Effector CD4-positive, alpha-beta T cell (primary cell): ENCODE measurements around the gene MTFR1L.
A peak's percentile ranks its signal among the peaks of the same experiment; 100 is the strongest.
"Not testable (repeated sequence)": the region's sequence is repeated elsewhere in the genome, so short reads cannot be mapped to it uniquely, and the experiment has no call there.

Experiments
- DNase-seq: peaks from one replicate; pipeline ENCODE4 v3.0.0-alpha.2; 2020

The MTFR1L gene

DNA sequence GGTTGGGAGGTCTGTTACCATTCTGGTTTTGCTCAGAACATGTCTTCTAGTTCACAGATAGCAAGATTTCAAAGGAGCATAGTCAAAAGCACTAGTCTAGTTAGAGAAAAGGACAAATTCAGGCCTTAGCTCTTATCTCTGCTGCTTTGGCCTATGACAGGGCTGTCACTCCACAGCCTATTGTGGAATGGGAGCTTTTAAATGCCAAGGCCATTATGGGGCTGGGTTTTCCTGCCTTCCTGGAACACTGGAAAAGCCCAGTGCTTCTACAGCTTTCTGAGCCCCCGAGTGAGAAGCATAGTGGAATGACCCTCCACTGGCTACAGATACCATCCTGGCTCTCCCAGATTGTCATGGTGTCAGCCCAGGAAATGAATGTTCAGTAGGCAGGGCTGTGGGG, 9.3 kb downstream of the MTFR1L start:
- no peak for DNase-seq

DNA sequence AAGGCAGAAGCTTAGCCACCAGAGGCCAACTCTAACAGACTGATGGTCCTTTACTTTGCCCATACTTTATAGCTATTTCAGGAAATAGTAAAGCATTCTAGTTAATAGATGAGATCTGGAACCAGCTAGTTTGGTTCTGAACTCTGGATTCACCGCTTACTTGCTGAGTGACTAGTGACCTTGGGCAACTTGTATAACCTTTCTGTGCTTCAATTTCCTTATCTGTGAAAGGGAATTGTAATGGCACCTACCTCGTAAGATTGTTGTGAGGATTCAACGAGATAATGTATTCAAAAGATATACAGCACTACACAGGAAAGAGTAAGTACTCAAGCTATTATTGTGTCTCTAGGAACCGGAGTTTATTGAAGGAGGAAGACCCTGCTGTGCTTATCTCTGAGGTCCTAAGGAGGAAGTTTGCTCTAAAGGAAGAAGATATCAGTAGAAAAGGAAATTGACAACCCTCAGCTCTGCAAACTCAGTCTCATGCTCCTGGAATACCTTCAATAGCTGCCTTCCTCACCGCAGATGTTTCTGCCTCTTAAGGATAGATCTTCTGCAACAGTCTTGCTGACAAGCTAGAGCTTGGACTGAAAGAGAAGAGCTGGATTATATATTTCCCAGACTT, 11.9 kb downstream of the MTFR1L start:
- DNase-seq: no peak

DNA sequence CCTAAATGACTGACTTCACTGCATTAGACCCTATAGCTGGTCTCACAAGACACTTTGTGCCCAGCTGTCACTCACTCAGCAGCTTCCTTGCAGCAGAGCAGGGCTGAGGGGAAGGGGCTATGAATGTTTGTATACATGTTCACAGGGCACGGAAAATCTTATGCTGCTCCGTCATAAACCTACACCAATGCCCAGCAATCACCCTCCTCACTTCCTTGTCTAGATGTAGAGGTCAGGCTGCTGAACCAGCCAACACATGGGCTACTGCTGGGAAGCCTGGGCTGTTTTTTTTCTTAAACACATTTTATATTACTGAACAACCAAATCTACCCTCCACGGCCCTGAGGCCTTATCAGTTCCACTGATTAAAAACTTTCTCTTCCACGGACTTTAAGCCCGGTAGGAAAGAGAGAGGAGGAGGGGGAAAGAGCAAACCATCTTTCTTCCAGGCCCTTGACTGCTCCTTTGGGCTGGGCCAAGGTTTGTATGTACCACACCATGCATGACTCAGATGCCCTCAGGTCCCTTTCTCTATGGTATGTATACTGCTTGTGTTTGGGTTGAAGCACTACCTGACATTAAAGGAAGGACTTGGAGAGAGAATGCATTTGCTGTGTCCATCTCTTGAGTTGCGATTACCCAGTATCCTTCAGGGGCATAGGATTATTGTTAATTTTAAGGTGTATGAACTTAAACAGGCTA, 12.7 kb downstream of the MTFR1L start:
- DNase-seq: no peak

DNA sequence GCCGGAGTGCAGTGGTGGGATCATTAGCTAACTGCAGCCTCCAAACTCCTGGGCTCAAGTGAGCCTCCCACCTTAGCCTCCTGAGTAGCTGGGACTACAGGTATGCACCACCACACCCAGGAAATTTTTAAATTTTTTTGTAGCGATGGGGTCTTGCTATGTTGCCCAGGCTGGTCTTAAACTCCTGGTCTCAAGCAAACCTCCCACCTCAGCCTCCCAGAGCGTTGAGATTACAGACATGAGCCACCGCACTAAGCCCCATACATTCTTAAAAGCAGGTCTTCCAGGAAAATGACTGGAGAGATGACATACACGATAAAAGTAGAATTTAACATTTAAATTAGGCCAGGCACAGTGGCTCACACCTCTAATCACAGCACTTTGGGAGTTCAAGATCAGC, 13.4 kb downstream of the MTFR1L start:
- DNase-seq: no peak

DNA sequence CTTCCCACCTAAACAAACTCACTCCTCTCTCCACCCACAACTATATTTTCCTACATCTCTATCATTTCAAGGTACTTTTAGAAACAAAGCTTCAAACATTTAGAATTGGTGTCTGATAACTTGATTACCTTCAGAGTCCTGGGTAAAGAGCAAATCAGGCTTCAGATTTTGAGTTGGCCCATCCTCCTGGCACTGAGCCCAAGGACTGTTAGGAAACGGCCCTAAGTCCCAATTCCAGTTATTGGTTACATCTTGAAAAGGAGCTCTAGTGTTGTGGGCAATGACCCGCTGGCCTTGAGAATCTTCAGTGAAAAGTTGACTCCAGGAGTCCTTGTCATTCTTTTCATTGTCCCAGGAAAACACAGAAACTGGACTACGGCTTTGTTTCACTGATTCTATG, 15.1 kb downstream of the MTFR1L start:
- DNase-seq: no peak

DNA sequence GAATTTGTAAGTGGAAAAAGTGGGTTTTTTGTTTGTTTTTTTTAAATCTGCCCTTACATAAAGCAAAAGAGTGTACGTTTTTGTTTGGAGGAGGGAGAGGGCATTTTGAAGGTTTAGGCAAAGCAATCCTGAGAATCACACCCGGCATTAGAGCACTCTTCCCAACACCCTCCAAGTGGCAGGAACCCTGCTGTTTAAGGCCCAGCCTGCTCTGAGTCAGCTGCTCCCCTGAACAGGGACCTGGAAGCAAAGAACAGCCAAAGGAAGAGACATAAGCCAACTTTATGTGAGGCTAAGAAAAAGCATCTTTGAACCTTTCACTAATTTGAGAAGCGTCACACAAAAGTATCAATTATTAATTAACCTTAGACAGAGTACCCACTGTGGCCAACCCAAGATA, 16.9 kb downstream of the MTFR1L start:
- no peak for DNase-seq

DNA sequence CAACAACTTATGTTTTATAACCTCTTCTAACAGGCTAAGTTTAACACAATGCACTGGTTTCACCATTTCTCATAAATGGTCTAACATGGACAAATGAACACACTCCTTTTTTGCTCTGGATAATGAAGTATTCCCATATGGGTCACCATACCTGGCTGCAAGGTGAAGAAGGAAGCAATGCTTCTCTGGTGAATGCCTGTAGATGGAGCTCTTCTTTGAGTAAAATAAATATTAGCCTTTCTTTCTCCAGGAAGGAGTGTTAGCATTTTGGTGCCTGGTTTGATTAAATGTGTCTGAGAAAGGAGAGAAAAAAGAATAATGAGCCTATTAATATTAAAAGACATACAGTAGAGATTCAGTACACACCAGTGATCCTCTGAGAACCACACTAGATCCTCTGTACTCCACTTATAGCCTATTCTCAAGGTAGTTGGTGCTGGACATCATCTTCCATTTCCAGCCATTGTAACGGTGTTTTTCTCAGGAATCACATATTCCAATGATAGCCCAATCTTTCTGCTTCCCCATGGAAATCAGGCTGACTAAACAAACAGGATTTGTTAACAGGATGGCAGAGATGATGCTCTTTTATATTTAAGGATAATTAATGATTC, 17.6 kb downstream of the MTFR1L start:
- no peak for DNase-seq

DNA sequence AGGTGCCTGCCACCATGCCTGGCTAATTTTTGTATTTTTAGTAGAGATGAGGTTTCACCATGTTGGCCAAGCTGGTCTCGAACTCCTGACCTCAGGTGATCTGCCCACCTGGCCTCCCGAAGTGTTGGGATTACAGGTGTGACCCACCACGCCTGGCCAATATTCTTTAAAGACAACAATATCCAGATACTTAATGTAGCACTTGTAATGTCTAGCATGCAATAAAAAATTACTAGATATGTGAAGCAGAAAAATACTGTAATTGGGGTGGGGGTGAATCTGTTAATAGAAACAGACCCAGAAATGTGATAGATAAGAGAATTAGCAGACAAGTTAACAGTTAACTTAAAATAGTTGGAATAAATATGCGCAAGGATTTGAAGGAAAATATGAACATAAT, 20.1 kb downstream of the MTFR1L start:
- DNase-seq: not testable (repeated sequence)

DNA sequence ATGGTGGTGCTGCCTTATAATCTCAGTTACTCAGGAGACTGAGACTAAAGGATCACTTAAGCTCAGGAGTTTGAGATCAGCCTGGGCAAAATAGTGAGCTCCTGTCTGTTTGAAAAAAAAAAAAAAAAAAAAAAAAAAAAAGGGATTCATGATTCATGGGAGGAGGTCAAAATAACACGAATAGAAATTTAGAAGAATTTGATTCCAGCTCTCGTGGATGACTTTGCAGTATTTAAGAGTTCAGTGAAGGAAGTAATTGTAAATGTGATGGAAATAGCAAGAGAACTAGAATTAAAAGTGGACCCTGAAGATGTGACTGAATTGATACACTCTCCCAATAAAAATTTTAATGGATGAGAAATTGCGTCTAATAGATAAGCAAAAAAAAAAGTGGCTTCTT, 23.7 kb downstream of the MTFR1L start:
- no peak for DNase-seq

DNA sequence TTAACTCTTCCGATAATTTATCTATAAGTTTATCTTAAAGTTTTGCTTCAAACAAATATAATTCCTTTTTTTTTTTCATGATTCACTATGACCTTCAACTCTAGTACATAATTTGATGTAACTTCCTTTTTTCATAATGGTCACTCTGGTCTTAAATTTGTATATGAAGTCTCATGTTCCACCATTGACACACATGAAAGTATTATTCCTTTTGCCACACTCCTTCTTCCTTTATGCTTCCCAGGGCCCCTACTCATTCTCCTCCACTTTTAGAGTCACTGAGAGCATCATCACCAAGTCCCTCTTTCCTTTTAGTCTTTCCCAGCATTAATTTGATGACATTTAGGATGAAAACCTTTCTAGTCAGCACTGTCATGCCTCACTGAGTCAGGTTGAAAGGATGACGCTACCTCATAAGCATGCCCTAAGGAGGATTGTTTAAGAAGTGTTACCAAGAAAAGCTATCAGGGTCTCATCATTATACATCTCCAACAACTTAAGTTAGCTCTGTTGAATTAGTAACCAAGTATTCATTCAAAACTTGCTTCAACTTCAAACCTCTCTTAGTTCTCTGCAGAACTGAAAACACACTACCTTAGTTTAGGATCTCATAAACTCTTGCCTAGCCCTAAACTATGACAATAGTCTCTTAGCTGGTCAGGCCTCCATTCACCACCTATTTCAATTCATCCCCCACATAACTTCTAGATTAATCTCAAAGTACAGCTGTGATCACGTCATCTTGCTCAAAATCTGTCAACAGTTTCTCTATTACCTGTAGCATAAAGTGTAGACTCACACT, 25.0 kb downstream of the MTFR1L start:
- DNase-seq: no peak

DNA sequence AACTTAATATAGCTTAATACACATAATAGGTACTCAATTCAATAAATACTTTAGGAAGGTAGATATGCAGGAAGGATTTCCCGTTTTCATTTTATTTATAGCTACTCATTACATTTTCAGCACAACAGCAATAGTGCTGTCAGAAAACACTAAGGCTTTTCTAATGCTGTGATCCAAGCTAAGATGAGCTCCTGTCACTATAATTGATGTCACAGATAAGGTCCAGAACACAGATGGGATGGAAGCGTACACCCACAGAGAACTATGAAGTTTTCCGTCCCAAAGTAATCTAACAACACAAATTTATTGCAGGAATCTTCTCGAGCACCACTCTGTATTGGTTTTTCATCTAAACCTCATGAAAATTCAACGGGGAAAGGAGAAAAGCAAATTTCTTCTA, 25.9 kb downstream of the MTFR1L start:
- no peak for DNase-seq

DNA sequence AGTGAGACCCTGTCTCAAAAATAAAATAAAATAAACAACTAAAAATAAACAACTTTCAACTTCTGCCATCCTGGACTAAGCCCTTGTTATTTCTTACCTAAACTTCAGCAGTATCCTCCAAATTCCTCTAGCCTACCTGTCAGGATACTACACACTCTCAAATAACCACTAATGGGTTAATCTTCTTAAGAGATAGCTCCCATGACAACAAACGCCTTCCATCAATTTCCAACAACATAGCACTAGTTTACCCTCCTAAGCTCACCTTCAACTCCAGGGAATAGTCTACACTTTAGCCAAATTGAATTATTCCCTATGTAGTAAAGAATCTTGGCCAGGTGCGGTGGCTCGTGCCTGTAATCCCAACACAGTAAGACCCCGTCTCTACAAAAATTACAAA, 28.2 kb downstream of the MTFR1L start:
- DNase-seq: no peak

DNA sequence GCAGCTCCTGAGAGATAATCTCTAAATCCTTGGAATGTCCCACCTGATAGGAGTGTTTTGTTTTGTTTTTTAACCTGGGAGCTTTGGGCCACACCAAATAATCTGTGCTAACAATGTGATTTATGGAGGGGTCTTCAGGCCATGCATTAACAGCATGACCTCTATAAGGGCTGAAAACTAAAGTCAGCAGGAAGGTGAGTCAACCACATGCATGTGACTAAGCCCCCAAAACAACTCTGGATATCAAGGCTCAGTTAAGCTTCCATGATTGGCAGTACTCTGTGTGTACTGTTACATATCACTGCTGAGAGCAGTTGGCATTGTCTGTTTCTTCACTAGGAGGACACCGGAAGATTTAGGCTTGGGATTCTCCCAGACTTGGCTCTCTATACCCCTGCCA, 28.8 kb downstream of the MTFR1L start:
- DNase-seq: no peak

DNA sequence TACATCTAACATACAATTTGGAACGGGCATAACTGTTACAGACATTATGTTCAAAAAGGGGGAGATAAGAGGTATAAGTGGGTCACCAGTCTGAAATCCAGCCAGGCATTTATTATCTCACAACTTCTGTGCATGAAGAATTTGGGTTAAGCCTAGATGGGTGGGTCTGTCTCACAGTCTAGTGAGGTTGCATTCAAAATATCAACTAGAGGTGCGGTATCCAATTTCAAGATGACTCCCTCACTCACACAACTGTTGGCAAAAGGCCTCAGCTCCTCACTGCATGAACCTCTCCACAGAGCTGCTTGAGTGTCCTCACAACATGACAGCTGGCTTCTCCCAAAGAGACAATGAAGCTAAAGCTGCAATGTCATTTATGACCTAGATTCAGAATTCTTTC, 34.8 kb downstream of the MTFR1L start:
- no peak for DNase-seq

DNA sequence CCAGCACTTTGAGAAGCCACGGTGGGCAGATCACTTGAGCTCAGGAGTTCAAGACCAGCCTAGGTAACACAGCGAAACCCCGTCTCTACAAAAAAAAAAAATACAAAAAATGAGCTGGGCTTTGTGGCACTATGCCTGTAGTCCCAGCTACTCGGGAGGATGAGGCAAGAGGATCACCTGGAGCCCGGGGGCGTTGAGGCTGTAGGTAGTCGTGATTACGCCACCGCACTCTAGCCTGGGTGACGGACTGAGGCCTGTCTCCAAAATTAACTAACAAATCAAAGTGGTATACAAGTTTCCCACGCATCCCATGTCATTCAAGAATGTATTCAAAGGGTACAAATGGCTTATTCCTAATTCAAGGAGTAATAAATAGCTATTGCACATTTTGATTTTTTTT, 37.1 kb downstream of the MTFR1L start:
- DNase-seq: no peak

DNA sequence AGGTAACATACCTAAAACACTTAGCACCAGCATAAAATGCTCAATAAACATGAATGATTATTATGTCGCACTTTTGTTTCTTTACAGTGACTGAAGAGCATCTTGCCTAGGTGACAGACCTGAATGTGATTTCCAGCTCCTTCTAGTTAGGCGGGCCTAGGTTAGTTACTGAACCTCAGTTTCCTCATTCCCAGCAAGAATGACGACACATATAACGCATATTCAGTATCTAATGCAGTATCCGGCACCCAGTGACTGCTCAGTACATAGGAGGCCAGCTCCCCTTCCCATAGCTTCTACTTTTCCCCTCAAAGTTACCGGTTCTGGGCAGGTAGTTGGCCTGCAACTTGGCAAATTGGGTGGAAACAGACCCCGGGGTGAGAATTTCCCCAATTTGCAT, 38.7 kb downstream of the MTFR1L start:
- no peak for DNase-seq

DNA sequence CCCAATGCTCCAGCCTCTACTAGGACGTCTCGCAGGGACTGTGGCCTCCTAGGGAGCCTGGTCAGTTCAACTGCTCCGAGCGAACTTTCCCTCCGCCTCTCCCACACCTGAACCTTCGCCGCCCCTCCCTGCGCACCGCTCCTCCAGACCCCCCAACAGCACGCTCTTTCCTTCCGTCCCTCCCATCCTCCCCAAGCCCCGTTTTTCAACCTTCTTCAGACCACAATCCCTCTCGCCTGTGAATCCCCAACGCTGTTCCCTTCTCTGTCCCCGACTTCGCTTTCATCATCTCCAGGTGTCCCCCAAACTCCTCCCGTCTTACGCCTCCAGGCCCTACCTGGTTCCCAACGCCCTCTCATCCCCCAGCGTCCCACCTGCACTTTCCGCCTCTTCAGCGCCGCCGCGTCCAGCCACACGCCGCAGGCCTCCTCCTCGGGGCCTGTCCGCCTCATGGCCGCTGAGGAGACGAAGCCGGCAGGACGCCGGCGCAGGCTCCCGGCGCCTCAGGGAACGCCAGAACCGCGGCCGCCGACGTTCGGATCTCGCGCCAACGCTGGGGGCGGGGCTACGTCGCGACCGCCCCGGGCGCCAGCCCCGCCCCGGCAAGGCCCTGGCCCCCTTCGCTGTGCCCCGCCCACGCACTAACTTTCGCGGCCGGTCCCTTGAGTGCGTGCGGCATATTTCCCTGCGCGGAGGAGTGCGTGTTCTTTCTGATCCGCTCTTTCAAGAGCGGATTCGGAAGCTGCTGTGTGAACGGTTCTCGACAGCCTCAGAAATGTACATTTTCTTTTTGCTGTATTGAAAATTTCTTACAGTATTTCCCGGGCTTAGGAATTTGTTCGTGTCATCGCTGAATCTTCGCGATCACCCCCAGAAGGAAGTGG, 39.4 kb downstream of the MTFR1L start, which contains the start of gene AUNIP:
Gene AUNIP (minus strand): TSS at position 552 of the 884 bp plus-strand sequence. CDS start 100 bp downstream, at position 452.
- peak; percentile 85 for DNase-seq

DNA sequence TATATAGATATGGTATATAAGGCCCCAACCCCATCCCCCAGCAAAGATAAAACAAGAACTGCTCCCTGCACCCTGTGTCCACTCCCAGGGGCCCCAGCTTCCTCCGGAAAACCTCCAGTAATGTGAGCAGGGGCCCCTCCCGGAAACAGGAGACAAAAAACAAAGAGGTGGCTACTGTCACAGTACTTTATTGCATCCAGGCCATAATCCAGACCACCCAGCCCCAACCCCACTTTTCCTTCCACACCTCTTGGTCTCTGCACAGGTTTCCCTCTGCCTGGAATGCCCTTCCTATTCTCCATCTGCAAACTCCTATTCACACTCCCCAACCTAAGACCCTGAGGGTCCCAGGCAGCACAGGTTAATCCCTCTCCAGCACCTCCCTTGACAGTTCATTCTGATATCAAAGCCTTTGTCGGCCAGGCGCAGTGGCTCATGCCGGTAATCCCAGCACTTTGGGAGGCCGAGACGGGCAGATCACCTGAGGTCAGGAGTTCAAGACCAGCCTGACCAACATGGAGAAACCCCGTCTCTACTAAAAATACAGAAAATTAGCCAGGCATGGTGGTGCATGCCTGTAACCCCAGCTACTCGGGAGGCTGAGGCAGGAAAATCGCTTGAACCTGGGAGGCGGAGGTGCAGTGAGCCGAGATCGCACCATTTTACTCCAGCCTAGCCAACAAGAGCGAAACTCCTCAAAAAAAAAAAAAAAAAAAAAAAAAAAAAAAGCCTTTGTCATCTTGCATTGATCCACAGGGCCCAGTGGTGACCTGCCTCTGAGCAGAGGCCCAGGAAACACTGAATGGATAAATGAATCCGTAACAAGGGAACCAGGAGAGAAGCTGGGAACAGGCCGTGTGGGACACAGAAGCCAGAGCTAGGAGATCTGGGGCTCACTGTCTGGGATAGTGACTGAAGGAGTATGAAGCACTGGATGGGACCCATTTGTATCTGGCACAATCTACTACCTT, 41.8 kb downstream of the MTFR1L start:
- no peak for DNase-seq

DNA sequence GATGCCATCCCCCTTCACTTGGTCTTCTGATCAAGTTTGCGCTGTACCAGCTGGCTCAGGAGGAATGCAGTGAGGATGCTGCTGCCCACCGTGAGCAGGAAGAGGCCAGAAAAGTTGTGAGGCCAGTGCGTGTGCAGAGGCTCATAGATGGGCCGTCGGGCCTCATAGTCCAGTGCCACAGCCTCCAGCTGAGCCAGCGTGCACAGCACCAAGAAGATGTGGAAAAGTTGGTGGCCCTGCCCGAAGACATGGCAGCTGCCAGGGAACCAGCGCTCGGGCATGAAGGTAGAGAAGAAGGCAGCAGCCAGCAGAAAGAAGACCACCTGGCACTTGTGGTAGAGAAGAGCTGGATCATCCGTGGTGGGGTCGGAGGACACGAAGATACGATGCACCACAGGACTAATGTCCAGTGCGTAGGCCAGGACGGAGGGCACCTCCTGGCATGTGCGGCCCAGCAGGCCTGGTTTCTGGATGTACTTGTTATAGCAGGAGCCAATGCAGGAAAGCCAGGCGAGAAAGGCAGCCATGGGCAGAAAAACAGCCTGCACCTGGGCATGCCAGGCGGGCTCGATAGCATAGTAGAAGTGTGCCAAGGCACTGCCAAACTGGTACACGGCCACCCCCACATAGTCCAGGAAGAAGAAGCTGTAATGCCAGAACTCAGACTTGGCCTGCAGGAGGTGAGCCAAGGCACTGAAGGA, 43.2 kb downstream of the MTFR1L start:
- DNase-seq: no peak

DNA sequence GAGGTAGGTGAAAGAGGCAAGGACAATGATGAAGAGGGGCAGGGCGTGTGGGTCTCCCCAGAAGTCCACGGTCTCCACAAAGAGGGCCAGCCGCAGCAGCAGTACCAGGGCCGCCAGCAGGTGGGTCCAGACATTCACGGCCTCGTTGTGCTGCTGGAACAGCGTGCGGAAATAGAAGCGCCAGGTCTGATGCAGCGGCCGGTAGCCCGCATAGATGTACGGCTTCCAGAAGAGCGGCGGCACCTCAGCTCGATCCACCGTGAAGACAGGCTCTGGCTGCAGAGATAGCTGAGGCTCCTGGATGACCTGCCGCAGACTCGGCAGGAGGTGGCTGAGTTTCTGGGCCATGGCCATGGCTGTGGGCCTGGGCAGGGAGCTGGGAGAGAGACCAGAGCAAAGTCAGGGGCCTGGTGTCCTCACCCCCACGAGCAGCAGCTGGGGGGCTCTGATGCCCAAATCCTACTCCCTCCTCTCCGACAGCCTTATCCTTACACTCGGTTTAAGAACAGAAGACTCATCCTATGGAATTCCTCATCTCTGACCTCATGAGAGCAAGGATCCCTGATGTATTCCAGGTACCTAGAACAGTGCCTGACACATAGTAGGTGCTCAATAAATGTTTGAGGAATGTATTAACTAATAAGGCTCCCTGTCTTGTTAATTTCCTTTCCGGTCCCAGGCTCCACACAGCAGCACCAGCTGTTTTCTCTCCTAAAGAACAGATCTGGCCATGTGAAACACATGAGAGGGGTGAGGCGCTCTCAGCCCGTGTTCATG, 43.9 kb downstream of the MTFR1L start:
- DNase-seq: no peak
